ENCODE measurements around the gene GALNT8. TPM values are rescaled to one million over a fixed set of nuclear protein-coding genes. Genes with fewer than 3 reads are reported as not detected.

Gene GALNT8
- total RNA-seq, 1 donor from 2014 or later = 1.5 TPM

DNA sequence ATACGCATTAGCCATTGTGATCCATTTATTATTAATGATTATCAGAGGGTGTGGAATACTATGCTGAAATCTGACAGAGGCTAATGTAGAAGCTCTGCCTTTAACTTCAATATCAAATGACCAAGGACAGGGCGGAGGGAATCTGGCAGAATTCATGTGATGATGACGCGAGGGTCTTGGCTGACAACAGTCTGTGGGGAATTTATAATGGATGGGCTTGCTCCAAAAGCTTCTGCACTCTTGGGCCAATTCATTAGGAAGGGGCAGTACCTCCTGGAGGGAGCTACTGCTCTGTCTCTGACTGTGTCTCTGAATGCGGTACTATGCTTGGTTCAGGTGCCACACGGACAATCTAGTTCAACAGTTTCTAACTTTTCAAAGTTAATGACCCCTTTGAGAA is 46.2 kb downstream of the GALNT8 start:
- no peak overlapping the region for H3K4me3 ChIP-seq (ENCODE audit: low read depth, low read length)
- no peak for DNase-seq (ENCODE audit: low read depth)
- TF ChIP-seq, protein P1, sequence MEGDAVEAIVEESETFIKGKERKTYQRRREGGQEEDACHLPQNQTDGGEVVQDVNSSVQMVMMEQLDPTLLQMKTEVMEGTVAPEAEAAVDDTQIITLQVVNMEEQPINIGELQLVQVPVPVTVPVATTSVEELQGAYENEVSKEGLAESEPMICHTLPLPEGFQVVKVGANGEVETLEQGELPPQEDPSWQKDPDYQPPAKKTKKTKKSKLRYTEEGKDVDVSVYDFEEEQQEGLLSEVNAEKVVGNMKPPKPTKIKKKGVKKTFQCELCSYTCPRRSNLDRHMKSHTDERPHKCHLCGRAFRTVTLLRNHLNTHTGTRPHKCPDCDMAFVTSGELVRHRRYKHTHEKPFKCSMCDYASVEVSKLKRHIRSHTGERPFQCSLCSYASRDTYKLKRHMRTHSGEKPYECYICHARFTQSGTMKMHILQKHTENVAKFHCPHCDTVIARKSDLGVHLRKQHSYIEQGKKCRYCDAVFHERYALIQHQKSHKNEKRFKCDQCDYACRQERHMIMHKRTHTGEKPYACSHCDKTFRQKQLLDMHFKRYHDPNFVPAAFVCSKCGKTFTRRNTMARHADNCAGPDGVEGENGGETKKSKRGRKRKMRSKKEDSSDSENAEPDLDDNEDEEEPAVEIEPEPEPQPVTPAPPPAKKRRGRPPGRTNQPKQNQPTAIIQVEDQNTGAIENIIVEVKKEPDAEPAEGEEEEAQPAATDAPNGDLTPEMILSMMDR (conservative IDR thresholded peaks at IDR 0.05; ENCODE audit: low read depth, low read length) = no peak

DNA sequence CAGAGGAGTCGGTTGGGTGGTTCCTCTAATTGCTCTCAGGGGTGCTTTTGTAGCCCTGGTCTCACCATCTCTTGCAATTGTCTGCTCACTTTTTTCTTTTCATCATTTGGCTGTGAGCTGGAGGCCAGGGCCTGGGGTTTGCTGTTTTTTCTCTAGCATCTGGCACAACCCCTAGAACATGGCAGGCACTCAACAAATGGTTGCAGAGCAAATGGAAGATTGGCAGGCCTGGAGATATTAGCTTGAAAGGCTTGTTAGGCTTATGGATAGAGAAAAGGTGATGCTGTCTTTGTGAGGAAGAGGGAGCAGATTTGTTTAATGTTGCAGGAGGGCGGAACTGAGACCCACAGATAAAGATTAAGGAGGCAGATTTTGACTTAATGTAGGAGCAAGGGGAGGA is 47.0 kb downstream of the GALNT8 start:
- TF ChIP-seq, protein P1 (conservative IDR thresholded peaks at IDR 0.05; ENCODE audit: low read depth, low read length) = no peak
- H3K4me3 ChIP-seq (ENCODE audit: low read depth, low read length) = no peak overlapping the region
- no peak for DNase-seq (ENCODE audit: low read depth)

DNA sequence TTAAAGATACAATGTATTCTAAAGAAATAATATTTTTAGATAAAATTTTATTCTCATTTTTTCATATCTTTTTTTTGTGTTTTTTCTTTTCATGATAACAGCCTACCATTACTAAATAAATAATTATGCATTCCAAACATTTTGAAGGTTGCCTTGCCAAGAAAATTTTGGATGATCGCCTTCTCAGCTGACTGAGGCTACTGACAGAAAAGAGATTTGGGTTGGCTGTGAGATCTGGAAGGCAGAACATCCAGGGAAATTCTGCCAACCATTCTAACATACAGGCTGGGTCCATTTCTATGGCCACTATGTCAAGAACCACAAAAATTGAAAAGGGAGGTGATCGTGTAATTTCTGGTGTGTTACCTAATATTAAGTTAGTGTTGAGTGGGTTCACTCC is 48.1 kb downstream of the GALNT8 start:
- TF ChIP-seq, protein P1 (conservative IDR thresholded peaks at IDR 0.05; ENCODE audit: low read depth, low read length) = no peak
- H3K4me3 ChIP-seq (ENCODE audit: low read depth, low read length) = no peak overlapping the region

DNA sequence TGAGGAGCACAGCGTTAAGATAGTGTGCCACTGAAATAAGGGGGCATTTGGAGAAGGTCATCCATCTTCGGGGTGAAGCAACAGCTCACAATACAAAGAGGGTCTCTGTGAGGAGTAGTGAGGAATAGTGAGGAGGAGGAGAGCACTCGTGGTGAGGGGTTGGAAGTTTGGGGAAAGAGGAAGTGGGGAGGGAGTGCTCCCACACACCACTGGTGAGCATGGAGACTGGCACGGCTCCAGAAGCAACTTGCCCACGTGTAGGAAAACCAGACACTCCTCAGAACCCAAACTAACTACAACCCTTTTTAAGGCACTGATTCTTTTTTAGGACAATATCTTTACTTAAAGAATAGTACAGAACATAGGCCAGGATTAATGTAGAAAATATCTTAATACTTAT is 48.9 kb downstream of the GALNT8 start:
- H3K4me3 ChIP-seq (ENCODE audit: low read depth, low read length) = no peak overlapping the region
- TF ChIP-seq, protein P1 (conservative IDR thresholded peaks at IDR 0.05; ENCODE audit: low read depth, low read length) = no peak
- DNase-seq (ENCODE audit: low read depth) = no peak

More for the DNA sequence above, 48.1 kb downstream of the GALNT8 start:
- no peak for DNase-seq (ENCODE audit: low read depth)

DNA sequence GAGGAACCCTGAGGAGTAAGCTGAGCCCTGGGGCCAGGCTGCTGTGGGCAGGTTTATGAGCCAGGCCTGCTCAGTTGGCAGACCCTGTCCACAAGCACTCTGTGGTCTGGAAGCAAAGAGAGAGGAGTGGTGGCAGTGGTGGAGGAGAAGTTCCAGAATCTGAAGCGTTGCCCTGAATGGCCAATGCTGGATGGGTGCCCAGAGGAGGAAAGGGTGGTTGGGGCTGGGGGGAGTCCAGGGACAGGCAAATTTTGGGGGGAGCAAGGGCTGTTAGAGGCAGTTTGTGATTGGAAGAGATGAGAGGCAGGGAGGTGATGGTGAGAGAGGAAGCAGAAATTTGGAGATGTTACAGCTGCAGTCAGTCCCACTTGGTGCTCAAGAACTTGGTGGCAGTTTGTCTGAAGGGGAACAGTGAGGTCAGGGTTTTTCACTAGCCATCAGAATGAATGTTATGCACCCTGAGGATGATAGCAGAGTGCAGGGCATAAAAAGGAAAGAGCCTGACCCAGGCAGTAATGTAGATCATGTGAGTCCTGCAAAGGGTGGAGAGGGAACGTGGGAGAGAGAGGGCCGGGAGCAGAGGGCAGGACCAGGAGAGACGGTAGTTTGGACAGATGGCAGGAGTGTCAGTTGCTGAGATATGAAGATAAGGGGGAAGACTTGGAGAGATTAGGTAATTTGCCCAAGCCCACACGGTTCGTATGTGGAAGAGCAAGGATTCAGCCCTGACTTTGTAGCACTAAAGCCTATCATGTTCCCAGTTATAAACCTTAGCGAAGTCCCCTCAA is 51.2 kb downstream of the GALNT8 start:
- DNase-seq (ENCODE audit: low read depth) = no peak
- TF ChIP-seq, protein P1 (conservative IDR thresholded peaks at IDR 0.05; ENCODE audit: low read depth, low read length) = no peak
- no peak overlapping the region for H3K4me3 ChIP-seq (ENCODE audit: low read depth, low read length)

DNA sequence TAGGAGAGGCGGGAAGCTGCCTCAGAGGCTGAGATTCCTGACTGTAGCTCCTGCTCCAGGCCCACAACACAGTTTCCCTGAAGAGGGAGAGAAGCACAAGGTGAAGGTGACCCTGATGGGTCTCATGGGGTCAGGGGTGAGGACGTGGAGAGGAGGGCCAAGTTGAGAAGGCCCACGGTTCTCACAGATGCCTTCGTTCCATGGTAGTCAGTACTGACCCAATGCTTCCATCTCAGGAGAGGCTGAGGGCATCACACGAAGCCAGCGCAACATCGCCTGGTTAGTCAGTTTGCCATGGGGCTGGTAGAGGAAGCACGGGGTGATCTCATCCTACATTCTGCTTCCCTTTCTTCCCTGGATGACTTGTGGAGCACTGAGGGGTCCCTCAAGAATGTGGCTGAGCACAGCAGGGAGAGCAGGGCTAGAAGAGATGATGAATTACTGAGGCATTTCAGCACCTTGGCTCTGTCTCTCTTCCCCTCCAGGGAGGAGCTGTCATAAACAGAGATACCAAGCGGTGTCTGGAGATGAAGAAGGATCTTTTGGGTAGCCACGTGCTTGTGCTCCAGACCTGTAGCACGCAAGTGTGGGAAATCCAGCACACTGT is 51.9 kb downstream of the GALNT8 start:
- H3K4me3 ChIP-seq (ENCODE audit: low read depth, low read length) = no peak overlapping the region
- DNase-seq (ENCODE audit: low read depth) = no peak
- TF ChIP-seq, protein P1 (conservative IDR thresholded peaks at IDR 0.05; ENCODE audit: low read depth, low read length) = no peak

Measured in epithelial cell of proximal tubule (primary cell).